GM23248 (cell line): Measurements from ENCODE around the gene ZNF322.

ENCODE experiments used
- EZH2 ChIP-seq: fragments of 200-600 bp; sonication (generic); IDR thresholded peaks from 2 replicates; pipeline ENCODE4 v1.6.1; 2018; ENCODE audit warnings: antibody characterized with exemption, mild to moderate bottlenecking; ENCODE audit not compliant: insufficient read depth, poor library complexity, severe bottlenecking
- EZH2phosphoT487 ChIP-seq: fragments of 200-600 bp; sonication (generic); IDR thresholded peaks from 2 replicates; pipeline ENCODE4 v1.6.1; 2018; ENCODE audit warnings: antibody characterized with exemption, moderate library complexity, mild to moderate bottlenecking, low read depth; ENCODE audit not compliant: insufficient read depth

DNA sequence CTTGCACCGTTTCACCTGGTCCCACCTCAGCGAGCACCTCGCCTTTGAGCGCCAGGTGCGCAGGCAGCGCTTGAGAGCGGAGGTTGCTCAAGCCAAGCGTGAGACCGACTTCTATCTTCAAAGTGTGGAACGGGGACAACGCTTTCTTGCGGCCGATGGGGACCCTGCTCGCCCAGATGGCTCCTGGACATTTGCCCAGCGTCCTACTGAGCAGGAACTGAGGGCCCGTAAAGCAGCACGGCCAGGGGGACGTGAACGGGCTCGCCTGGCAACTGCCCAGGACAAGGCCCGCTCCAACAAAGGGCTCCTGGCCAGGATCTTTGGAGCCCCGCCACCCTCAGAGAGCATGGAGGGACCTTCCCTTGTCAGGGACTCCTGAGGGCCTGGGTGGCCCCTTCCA lies 61.3 kb downstream of the ZNF322 start:
- TF ChIP-seq EZH2phosphoT487 (no peak), EZH2 (no peak)
